ENCODE data around the gene DDX25. TPM values are rescaled to one million over a fixed set of nuclear protein-coding genes. Genes with fewer than 3 reads are reported as not detected.

DDX25 gene
- total and polyA plus RNA-seq, 10 donors, result 0.11 to 1.8 (median 0.34) TPM; not detected in 2

GRCh38 chr11:125952973-125953372, 48.7 kb downstream of the DDX25 start:
- peak; percentile 70 for DNase-seq
- peaks cover 0 to 24% (median 0%) of the 10 kb centered on the region in 7 donors for H3K27me3 ChIP-seq (replicated peaks in 1 of 7)
- H3K4me3 ChIP-seq, result peak overlapping the region in 2 of 8 donors; percentile 35 to 39
- intact Hi-C loops (cut with DNase I; ENCODE audit: low total_unique reads), result no loop called here
- TF ChIP-seq CTCF (IDR thresholded peaks at IDR 0.05 in 8 of 11, conservative IDR thresholded peaks at IDR 0.05 in 3 of 11) (no peak), POLR2A (IDR thresholded peaks at IDR 0.05) (no peak), POLR2AphosphoS5 (IDR thresholded peaks at IDR 0.05) (no peak)
- H3K9me3 ChIP-seq, result no peaks in the 10 kb centered on the region
- H3K27ac ChIP-seq, result no peak overlapping the region
- no peaks in the 10 kb centered on the region for H3K36me3 ChIP-seq
- H3K4me1 ChIP-seq, result peaks cover 0 to 4% (median 0%) of the 10 kb centered on the region in 6 donors
- 50 to 63% (median 56%) methylated on average over 7 of the region's 7 CpGs for WGBS, 5 donors

- WGBS, 5 donors, result 86 to 89% (median 87%) methylated on average over 15 to 20 of the region's 20 CpGs
- Histone ChIP-seq H3K4me1 (peaks cover 0 to 4% (median 0%) of the 10 kb centered on the region in 6 donors), H3K36me3 (no peaks in the 10 kb centered on the region), H3K27ac (no peak overlapping the region), H3K4me3 (peak overlapping the region in 2 of 8 donors; percentile 35 to 39), H3K9me3 (no peaks in the 10 kb centered on the region), H3K27me3 (replicated peaks in 1 of 7) (peaks cover 0 to 24% (median 0%) of the 10 kb centered on the region in 7 donors)
- DNase-seq, result no peak
- intact Hi-C loops (cut with DNase I; ENCODE audit: low total_unique reads), result no loop called here
- no peak for TF ChIP-seq POLR2A (IDR thresholded peaks at IDR 0.05)
- TF ChIP-seq CTCF (IDR thresholded peaks at IDR 0.05 in 8 of 11, conservative IDR thresholded peaks at IDR 0.05 in 3 of 11), result no peak
- TF ChIP-seq POLR2AphosphoS5 (IDR thresholded peaks at IDR 0.05), result no peak
Observed at GRCh38 chr11:125953401-125953935, 49.2 kb downstream of the DDX25 start.

DNA sequence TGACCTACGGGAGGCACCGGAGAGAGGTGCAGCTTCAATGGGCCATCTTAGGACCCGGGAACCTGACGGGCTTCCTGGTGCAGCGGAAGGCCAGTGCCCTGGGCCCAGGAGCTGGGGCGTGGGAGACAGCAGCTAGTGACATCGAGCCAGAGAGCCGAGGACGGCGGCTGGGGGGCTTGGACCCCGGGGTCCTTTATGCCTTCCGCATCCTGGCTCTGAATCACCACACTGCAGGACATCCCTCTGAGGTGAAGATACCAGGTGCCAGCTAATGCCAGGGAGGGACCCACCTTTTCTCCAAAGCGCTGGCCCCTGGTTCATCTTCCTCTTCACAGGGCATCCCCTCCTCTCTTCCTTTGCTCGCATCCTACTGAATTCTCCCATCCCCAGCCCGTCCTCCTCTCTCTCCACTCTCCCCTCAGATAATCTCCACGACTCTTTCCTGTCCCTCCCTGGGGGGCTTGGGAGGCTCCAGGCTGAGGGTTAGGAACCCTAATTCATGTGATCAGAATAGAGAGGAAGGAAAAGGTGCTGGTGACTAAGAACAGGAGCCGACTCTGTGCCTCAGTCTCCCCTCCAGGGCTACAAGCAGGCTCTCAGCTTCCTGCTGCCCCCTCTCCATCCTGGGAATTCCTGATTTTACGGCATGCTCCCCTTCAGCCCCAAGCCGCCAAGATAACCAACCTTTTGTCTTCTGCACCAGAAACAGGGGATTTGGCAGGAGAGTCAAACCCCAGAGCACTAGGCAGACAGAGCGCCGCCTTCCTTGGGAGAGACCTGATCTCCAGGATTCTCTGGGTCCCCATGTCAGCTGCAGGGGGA, 50.0 kb downstream of the DDX25 start:
- Histone ChIP-seq H3K36me3 (no peaks in the 10 kb centered on the region), H3K9me3 (no peaks in the 10 kb centered on the region), H3K4me1 (peaks cover 0 to 4% (median 0%) of the 10 kb centered on the region in 6 donors), H3K27ac (no peak overlapping the region), H3K4me3 (no peak overlapping the region), H3K27me3 (replicated peaks in 1 of 7) (peaks cover 0 to 24% (median 0%) of the 10 kb centered on the region in 7 donors)
- intact Hi-C loops (cut with DNase I; ENCODE audit: low total_unique reads), result no loop called here
- no peak for TF ChIP-seq CTCF (IDR thresholded peaks at IDR 0.05 in 8 of 11, conservative IDR thresholded peaks at IDR 0.05 in 3 of 11)
- TF ChIP-seq POLR2AphosphoS5 (IDR thresholded peaks at IDR 0.05), result no peak
- no peak for TF ChIP-seq POLR2A (IDR thresholded peaks at IDR 0.05)
- WGBS, 5 donors, result 87 to 91% (median 89%) methylated on average over 14 to 21 of the region's 21 CpGs
- no peak for DNase-seq
